ENCODE measurements around the gene CTIF.

GRCh38 chr18:48667276-48668254 is 128.7 kb downstream of the CTIF start:
- no peak for TF ChIP-seq CTCF (IDR thresholded peaks at IDR 0.05 in 8 of 11, conservative IDR thresholded peaks at IDR 0.05 in 3 of 11)
- TF ChIP-seq POLR2A (IDR thresholded peaks at IDR 0.05) = no peak
